Measurements from ENCODE around the gene TPRA1.

DNA sequence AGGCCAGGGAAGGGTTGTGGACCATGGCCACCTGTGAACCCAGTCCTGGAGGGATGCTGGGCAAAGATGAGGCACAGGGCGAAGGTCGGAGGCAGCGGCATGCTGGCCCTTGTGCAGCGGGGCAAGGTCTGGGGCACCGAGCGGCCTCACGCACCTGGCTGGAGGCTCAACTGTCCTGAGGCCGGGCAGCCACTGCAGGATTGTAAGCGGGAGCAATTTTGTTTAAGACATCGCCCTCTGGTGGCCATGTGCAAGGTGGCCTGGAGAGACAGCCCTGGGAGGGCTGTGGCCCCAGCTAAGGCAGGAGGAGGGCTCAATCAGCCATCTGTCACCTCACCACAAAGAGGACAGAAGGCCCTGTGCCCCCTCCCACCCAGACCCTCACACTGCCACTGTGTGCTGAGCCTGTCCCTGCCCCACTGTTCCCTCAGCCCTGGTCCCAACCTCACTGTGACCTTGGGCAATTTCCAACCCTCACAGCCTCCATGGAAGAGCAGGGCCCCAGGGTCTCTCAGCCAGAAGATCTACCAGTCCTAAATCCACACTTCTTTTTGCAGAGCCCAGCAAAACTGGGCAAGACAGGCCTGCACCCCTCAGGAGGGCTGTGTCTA is 46.2 kb downstream of the TPRA1 start:
- TF ChIP-seq POLR2A (IDR thresholded peaks at IDR 0.05) (no peak), EP300 (IDR thresholded peaks at IDR 0.05) (no peak)
- TF ChIP-seq, protein P1, sequence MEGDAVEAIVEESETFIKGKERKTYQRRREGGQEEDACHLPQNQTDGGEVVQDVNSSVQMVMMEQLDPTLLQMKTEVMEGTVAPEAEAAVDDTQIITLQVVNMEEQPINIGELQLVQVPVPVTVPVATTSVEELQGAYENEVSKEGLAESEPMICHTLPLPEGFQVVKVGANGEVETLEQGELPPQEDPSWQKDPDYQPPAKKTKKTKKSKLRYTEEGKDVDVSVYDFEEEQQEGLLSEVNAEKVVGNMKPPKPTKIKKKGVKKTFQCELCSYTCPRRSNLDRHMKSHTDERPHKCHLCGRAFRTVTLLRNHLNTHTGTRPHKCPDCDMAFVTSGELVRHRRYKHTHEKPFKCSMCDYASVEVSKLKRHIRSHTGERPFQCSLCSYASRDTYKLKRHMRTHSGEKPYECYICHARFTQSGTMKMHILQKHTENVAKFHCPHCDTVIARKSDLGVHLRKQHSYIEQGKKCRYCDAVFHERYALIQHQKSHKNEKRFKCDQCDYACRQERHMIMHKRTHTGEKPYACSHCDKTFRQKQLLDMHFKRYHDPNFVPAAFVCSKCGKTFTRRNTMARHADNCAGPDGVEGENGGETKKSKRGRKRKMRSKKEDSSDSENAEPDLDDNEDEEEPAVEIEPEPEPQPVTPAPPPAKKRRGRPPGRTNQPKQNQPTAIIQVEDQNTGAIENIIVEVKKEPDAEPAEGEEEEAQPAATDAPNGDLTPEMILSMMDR (IDR thresholded peaks at IDR 0.05), result peak; percentile 74 to 81 (median 75)
